Activated CD4-positive, alpha-beta memory T cell treated with anti-CD3 and anti-CD28 coated beads, Interleukin-2, amount 10 ng/mL, durations not matched to agents 7 days and 5 days (primary cell): ENCODE data around the gene SKIC3. TPM values are rescaled to one million over a fixed set of nuclear protein-coding genes. Genes with fewer than 3 reads are reported as not detected.

ENCODE experiments used
- CTCF ChIA-PET: fragments of 350-600 bp; sonication (Branson Sonifier 250); formaldehyde crosslinking; loops from one replicate; lab custom pipeline; 2021; ENCODE audit warnings: antibody characterized with exemption, inconsistent platforms; lab: Charles Lee
- POLR2A ChIA-PET: fragments of 350-600 bp; sonication (Branson Sonifier 250); formaldehyde crosslinking; loops from one replicate; lab custom pipeline; 2021; ENCODE audit warnings: antibody characterized with exemption; lab: Charles Lee
- DNase-seq: peaks from one replicate; pipeline ENCODE4 v3.0.0-alpha.2; 2020
- H3K27ac Mint-ChIP-seq: one replicate; pipeline ENCODE4 v1.8.0; 2021; ENCODE audit warnings: mild to moderate bottlenecking, mixed read lengths
- H3K27me3 Mint-ChIP-seq: one replicate; pipeline ENCODE4 v1.8.0; 2021; ENCODE audit warnings: mixed read lengths
- H3K36me3 Mint-ChIP-seq: one replicate; pipeline ENCODE4 v1.8.0; 2021; ENCODE audit warnings: low read depth, mixed read lengths
- H3K4me1 Mint-ChIP-seq: one replicate; pipeline ENCODE4 v1.8.0; 2021; ENCODE audit warnings: mixed read lengths
- H3K4me3 Mint-ChIP-seq: one replicate; pipeline ENCODE4 v1.8.0; 2021; ENCODE audit warnings: mild to moderate bottlenecking, mixed read lengths
- H3K9me3 Mint-ChIP-seq: one replicate; pipeline ENCODE4 v1.8.0; 2021; ENCODE audit warnings: mixed read lengths
- total RNA-seq, 2 experiments: library from RNA; stranded (reverse); gene quantifications; one replicate each; pipeline ENCODE4 v1.2.3, GENCODE V29; 2021

Gene SKIC3
- total RNA-seq, 2 experiments from 2014 or later: 70.7 to 72.1 TPM

- Mint-ChIP-seq H3K4me3 (no peak overlapping the region), H3K36me3 (peaks cover 8% of the 10 kb centered on the region), H3K27me3 (no peaks in the 10 kb centered on the region), H3K9me3 (no peaks in the 10 kb centered on the region), H3K27ac (no peak overlapping the region), H3K4me1 (peaks cover 2% of the 10 kb centered on the region)
- ChIA-PET CTCF (no interaction called here), POLR2A (no interaction called here)
- DNase-seq: no peak
Measured at GRCh38 chr5:95562282-95562681, 7.5 kb upstream of the SKIC3 start.

GRCh38 chr5:95557841-95558240 lies 3.1 kb upstream of the SKIC3 start:
- DNase-seq: no peak
- CTCF ChIA-PET: no interaction called here
- Mint-ChIP-seq H3K27me3 (no peaks in the 10 kb centered on the region), H3K9me3 (no peaks in the 10 kb centered on the region), H3K36me3 (peaks cover 3% of the 10 kb centered on the region), H3K27ac (no peak overlapping the region), H3K4me3 (no peak overlapping the region), H3K4me1 (peaks cover 23% of the 10 kb centered on the region)
- POLR2A ChIA-PET: no interaction called here

- POLR2A ChIA-PET: interaction anchor here (1.0 to 2.9 kb wide), 9 partner anchors 9 to 91 kb away, joined by 3 to 11 read pairs (median 6); partner anchors contain the start of gene RFESD
- Mint-ChIP-seq H3K27me3 (no peaks in the 10 kb centered on the region), H3K4me3 (peak overlapping the region; percentile 88), H3K9me3 (no peaks in the 10 kb centered on the region), H3K36me3 (peaks cover 12% of the 10 kb centered on the region), H3K27ac (peak overlapping the region; percentile 74), H3K4me1 (peaks cover 41% of the 10 kb centered on the region)
- DNase-seq: no peak
- CTCF ChIA-PET: interaction anchor here (0.7 to 2.6 kb wide), 2 partner anchors 8 to 109 kb away, joined by 3 to 7 read pairs; no protein-coding TSS in a partner anchor
Measured at GRCh38 chr5:95555553-95555952, 776 bp upstream of the SKIC3 start.

GRCh38 chr5:95554331-95554646 lies 488 bp downstream of the SKIC3 start:
- CTCF ChIA-PET: interaction anchor here (0.9 to 2.6 kb wide), 3 partner anchors 8 to 110 kb away, joined by 3 to 7 read pairs (median 5); no protein-coding TSS in a partner anchor
- Mint-ChIP-seq H3K27me3 (no peaks in the 10 kb centered on the region), H3K4me3 (peak overlapping the region; percentile 88), H3K9me3 (no peaks in the 10 kb centered on the region), H3K4me1 (peaks cover 45% of the 10 kb centered on the region), H3K27ac (peak overlapping the region; percentile 74), H3K36me3 (peaks cover 20% of the 10 kb centered on the region)
- POLR2A ChIA-PET: interaction anchor here (0.9 to 2.9 kb wide), 9 partner anchors 8 to 208 kb away, joined by 3 to 11 read pairs (median 5); partner anchors contain the start of gene RFESD
- no peak for DNase-seq

GRCh38 chr5:95549030-95549429 lies 5.7 kb downstream of the SKIC3 start:
- DNase-seq: no peak
- ChIA-PET CTCF (no interaction called here), POLR2A (no interaction called here)
- Mint-ChIP-seq H3K4me1 (peaks cover 38% of the 10 kb centered on the region), H3K36me3 (peaks cover 33% of the 10 kb centered on the region), H3K27me3 (no peaks in the 10 kb centered on the region), H3K4me3 (no peak overlapping the region), H3K9me3 (no peaks in the 10 kb centered on the region), H3K27ac (no peak overlapping the region)

GRCh38 chr5:95543017-95543705 lies 11.6 kb downstream of the SKIC3 start:
- Mint-ChIP-seq H3K4me3 (no peak overlapping the region), H3K4me1 (peaks cover 7% of the 10 kb centered on the region), H3K36me3 (peaks cover 36% of the 10 kb centered on the region), H3K27ac (no peak overlapping the region), H3K27me3 (no peaks in the 10 kb centered on the region), H3K9me3 (no peaks in the 10 kb centered on the region)
- CTCF ChIA-PET: no interaction called here
- POLR2A ChIA-PET: interaction anchor here (0.8 kb wide), 1 partner anchor 12 kb away, joined by 4 read pairs; the partner anchor contains the start of genes ARSK and SKIC3
- DNase-seq: no peak

- no peaks in the 10 kb centered on the region for H3K9me3 Mint-ChIP-seq
- no peak overlapping the region for H3K4me3 Mint-ChIP-seq
- ChIA-PET POLR2A (no interaction called here), CTCF (no interaction called here)
- H3K4me1 Mint-ChIP-seq: peaks cover 10% of the 10 kb centered on the region
- DNase-seq: no peak
- H3K27ac Mint-ChIP-seq: no peak overlapping the region
- H3K36me3 Mint-ChIP-seq: peaks cover 62% of the 10 kb centered on the region
- H3K27me3 Mint-ChIP-seq: no peaks in the 10 kb centered on the region
Measured at GRCh38 chr5:95537501-95537900, 17.3 kb downstream of the SKIC3 start.

GRCh38 chr5:95533761-95534160 lies 21.0 kb downstream of the SKIC3 start:
- H3K27ac Mint-ChIP-seq: no peak overlapping the region

GRCh38 chr5:95533106-95533505 lies 21.7 kb downstream of the SKIC3 start:
- Mint-ChIP-seq H3K36me3 (peaks cover 55% of the 10 kb centered on the region), H3K4me1 (peaks cover 9% of the 10 kb centered on the region), H3K27me3 (no peaks in the 10 kb centered on the region), H3K9me3 (no peaks in the 10 kb centered on the region), H3K4me3 (no peak overlapping the region), H3K27ac (no peak overlapping the region)
- ChIA-PET CTCF (no interaction called here), POLR2A (no interaction called here)
- DNase-seq: no peak

More at GRCh38 chr5:95533761-95534160, 21.0 kb downstream of the SKIC3 start:
- H3K36me3 Mint-ChIP-seq: peaks cover 51% of the 10 kb centered on the region
- H3K4me1 Mint-ChIP-seq: peaks cover 9% of the 10 kb centered on the region
- H3K27me3 Mint-ChIP-seq: no peaks in the 10 kb centered on the region
- ChIA-PET CTCF (interaction anchor here (0.7 kb wide), 1 partner anchor 432 kb away, joined by 3 read pairs; no protein-coding TSS in a partner anchor), POLR2A (no interaction called here)
- H3K4me3 Mint-ChIP-seq: no peak overlapping the region
- DNase-seq: no peak
- no peaks in the 10 kb centered on the region for H3K9me3 Mint-ChIP-seq

- H3K4me3 Mint-ChIP-seq: no peak overlapping the region
- H3K27ac Mint-ChIP-seq: no peak overlapping the region
- ChIA-PET CTCF (interaction anchor here (1.0 kb wide), 1 partner anchor 17 kb away, joined by 3 read pairs; no protein-coding TSS in a partner anchor), POLR2A (no interaction called here)
- H3K27me3 Mint-ChIP-seq: no peaks in the 10 kb centered on the region
- no peak for DNase-seq
- peaks cover 9% of the 10 kb centered on the region for H3K4me1 Mint-ChIP-seq
- no peaks in the 10 kb centered on the region for H3K9me3 Mint-ChIP-seq
- peaks cover 61% of the 10 kb centered on the region for H3K36me3 Mint-ChIP-seq
Measured at GRCh38 chr5:95532415-95532814, 22.4 kb downstream of the SKIC3 start.

GRCh38 chr5:95531491-95531890 lies 23.3 kb downstream of the SKIC3 start:
- H3K36me3 Mint-ChIP-seq: peaks cover 59% of the 10 kb centered on the region
- ChIA-PET CTCF (interaction anchor here (1.0 kb wide), 1 partner anchor 17 kb away, joined by 3 read pairs; no protein-coding TSS in a partner anchor), POLR2A (no interaction called here)
- no peak overlapping the region for H3K27ac Mint-ChIP-seq
- no peak for DNase-seq
- H3K4me1 Mint-ChIP-seq: peaks cover 9% of the 10 kb centered on the region
- H3K4me3 Mint-ChIP-seq: no peak overlapping the region
- H3K27me3 Mint-ChIP-seq: no peaks in the 10 kb centered on the region
- no peaks in the 10 kb centered on the region for H3K9me3 Mint-ChIP-seq

- H3K4me3 Mint-ChIP-seq: no peak overlapping the region
- POLR2A ChIA-PET: no interaction called here
- DNase-seq: no peak
- H3K27me3 Mint-ChIP-seq: no peaks in the 10 kb centered on the region
- no peaks in the 10 kb centered on the region for H3K9me3 Mint-ChIP-seq
- CTCF ChIA-PET: no interaction called here
- H3K4me1 Mint-ChIP-seq: peaks cover 9% of the 10 kb centered on the region
- peaks cover 65% of the 10 kb centered on the region for H3K36me3 Mint-ChIP-seq
- H3K27ac Mint-ChIP-seq: no peak overlapping the region
Measured at GRCh38 chr5:95530416-95530815, 24.4 kb downstream of the SKIC3 start.

- peaks cover 3% of the 10 kb centered on the region for H3K4me1 Mint-ChIP-seq
- H3K9me3 Mint-ChIP-seq: no peaks in the 10 kb centered on the region
- POLR2A ChIA-PET: no interaction called here
- no peak overlapping the region for H3K4me3 Mint-ChIP-seq
- no peak for DNase-seq
- H3K36me3 Mint-ChIP-seq: peaks cover 52% of the 10 kb centered on the region
- no peaks in the 10 kb centered on the region for H3K27me3 Mint-ChIP-seq
- CTCF ChIA-PET: no interaction called here
- H3K27ac Mint-ChIP-seq: no peak overlapping the region
Measured at GRCh38 chr5:95528565-95528964, 26.2 kb downstream of the SKIC3 start.
